HG03045 (cell line): Measurements from ENCODE around the gene ALX3.

Experiments
- ATAC-seq: cut with Tn5 transposase; IDR thresholded peaks from one replicate; pipeline ENCODE4 v1.9.1; 2021; ENCODE audit warnings: mild to moderate bottlenecking, moderate library complexity; ENCODE audit not compliant: unreplicated experiment

ALX3 gene

GRCh38 chr1:110070671-110071242 is at the start of gene ALX3:
Gene ALX3, minus strand, starts transcription at chr1:110070672. Its CDS starts 60 bp downstream, at chr1:110070612.
- ATAC-seq, result no peak

- no peak for ATAC-seq
Measured at GRCh38 chr1:110119843-110120242, 49.4 kb upstream of the ALX3 start.

GRCh38 chr1:110118636-110119396 is 48.3 kb upstream of the ALX3 start:
- no peak for ATAC-seq

GRCh38 chr1:110114784-110115183 is 44.3 kb upstream of the ALX3 start:
- ATAC-seq, result no peak

- ATAC-seq, result no peak
Measured at GRCh38 chr1:110114173-110114572, 43.7 kb upstream of the ALX3 start.

- no peak for ATAC-seq
Measured at GRCh38 chr1:110113551-110113950, 43.1 kb upstream of the ALX3 start.

GRCh38 chr1:110112656-110113055 is 42.2 kb upstream of the ALX3 start:
- no peak for ATAC-seq

GRCh38 chr1:110112143-110112542 is 41.7 kb upstream of the ALX3 start, which contains the start of gene UBL4B:
Gene UBL4B, plus strand, starts transcription at chr1:110112443. Its CDS starts 92 bp downstream, at chr1:110112535.
- ATAC-seq, result no peak

GRCh38 chr1:110111081-110111480 is 40.6 kb upstream of the ALX3 start:
- no peak for ATAC-seq

- ATAC-seq, result no peak
Measured at GRCh38 chr1:110107867-110108469, 37.5 kb upstream of the ALX3 start.

- peak; percentile 62 for ATAC-seq
Measured at GRCh38 chr1:110106013-110106941, 35.8 kb upstream of the ALX3 start.

GRCh38 chr1:110102081-110102480 is 31.6 kb upstream of the ALX3 start:
- ATAC-seq, result no peak

GRCh38 chr1:110100335-110100734 is 29.9 kb upstream of the ALX3 start:
- no peak for ATAC-seq

GRCh38 chr1:110098222-110099026 is 28.0 kb upstream of the ALX3 start:
- ATAC-seq, result no peak

GRCh38 chr1:110097507-110098221 is 27.2 kb upstream of the ALX3 start:
- no peak for ATAC-seq

- no peak for ATAC-seq
Measured at GRCh38 chr1:110094931-110095654, 24.6 kb upstream of the ALX3 start.

- ATAC-seq, result no peak
Measured at GRCh38 chr1:110092991-110093390, 22.5 kb upstream of the ALX3 start.

- no peak for ATAC-seq
Measured at GRCh38 chr1:110091791-110092190, 21.3 kb upstream of the ALX3 start.

- no peak for ATAC-seq
Measured at GRCh38 chr1:110091381-110091780, 20.9 kb upstream of the ALX3 start.
